MM.1S (cell line): ENCODE data around the gene PROX2.

Source experiments
- CTCF ChIP-seq: fragments of 300-600 bp; sonication (generic); IDR thresholded peaks from 2 replicates; pipeline ENCODE4 v1.5.1; 2016; ENCODE audit warnings: antibody characterized with exemption, low read length, mixed read lengths
- EZH2 ChIP-seq: fragments of 300-600 bp; sonication (generic); optimal IDR thresholded peaks from 2 replicates; pipeline ENCODE3; 2017; ENCODE audit warnings: low read depth, mild to moderate bottlenecking, antibody characterized with exemption, low read length, mixed read lengths

DNA sequence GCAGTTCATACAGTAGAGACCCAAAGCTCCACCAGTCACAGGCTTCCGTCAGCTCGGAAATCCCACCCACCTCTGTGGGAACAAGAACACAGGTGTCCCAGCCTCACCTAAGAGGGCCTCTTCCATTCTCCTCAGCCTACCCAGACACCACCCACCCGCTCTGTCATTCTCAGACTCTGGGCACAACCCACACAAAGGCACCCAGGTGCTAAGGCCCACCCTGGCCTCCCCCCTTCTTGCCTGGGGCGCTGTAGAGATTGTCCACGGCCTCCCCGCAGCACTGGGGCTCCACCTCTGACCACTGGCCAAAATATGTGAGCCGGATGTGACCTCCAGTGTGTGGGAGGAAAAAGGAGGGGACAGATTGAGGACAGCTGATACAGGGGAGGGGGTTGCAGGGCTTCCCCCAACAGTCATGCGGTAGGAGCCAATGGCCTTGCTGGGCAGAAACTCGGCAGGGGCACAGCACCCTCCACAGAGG, 33.0 kb upstream of the PROX2 start:
- no peak for TF ChIP-seq EZH2
- no peak for TF ChIP-seq CTCF
